Measurements from ENCODE around the gene ADIRF.
"Not testable (repeated sequence)": the region's sequence is repeated elsewhere in the genome, so short reads cannot be mapped to it uniquely, and the experiment has no call there.

Gene ADIRF

GRCh38 chr10:86968271-86968993 is at the start of gene ADIRF:
Gene ADIRF, plus strand, starts transcription at chr10:86968482. Its CDS starts 63 bp downstream, at chr10:86968545.
- peak; percentile 11 for DNase-seq

DNA sequence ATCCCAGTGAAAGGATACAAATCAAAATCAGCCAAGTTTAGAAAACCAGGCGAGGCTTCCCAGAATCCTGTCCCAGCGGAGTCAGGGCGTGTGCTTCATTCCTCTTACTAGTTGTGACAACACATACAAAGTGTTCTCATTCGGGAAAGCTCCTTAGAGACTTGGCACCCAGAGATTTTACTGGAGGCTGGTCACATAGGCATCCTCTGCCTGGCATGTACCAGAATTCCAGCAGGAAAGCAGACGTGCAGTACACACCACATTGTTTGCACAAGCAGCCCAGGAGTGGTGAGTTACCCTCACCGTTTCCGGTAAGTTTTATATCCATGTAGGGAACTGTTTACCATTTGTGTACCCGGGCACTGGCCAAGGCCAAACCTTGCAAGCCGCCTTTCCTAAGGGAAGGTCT is 45.7 kb upstream of the ADIRF start:
- no peak for DNase-seq

DNA sequence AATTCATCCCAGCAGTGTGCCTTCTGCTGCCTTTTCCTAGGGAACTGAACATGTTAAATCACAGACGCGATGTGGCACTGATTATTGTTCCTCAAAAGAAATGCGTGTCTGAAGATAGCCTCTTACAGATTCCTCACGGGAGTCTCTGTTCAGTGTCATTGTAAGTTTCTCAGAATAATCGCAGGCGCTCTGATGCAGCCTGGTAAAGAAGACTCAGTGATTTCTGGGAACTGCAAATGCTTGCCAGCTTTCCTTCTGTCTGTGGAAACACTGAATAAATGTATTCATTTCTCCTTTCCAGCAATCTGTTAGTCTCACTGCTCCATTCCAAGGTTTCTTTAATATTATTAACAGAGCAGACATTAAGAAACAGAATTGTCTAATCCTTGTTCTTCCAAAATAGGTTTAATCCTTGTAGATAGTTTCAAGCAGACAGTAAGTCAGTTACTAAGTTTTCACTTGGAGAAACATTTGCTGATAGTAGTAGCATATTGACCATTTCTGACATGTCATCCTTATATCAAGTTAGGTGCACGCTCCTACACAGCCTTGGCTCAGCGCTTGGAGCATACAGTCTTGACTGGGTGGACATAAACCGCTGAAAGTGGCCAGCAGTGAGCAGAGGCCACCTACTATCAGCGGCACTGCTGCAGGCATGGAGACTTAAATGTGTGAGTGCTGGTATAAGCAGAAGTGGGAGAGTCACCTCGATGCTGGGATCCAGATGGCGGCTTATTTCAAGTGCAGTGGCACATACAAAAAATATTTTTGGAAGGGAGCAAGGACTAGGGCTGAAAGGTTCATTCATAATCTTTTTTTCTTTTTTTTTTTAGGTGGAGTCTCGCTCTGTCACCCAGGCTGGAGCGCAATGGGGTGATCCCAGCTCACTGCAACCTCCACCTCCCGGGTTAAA is 38.6 kb upstream of the ADIRF start:
- no peak for DNase-seq

- no peak for DNase-seq
These were observed 36.4 kb upstream of the ADIRF start for GRCh38 chr10:86931872-86932271.

GRCh38 chr10:86932674-86933073 is 35.6 kb upstream of the ADIRF start:
- no peak for DNase-seq

DNA sequence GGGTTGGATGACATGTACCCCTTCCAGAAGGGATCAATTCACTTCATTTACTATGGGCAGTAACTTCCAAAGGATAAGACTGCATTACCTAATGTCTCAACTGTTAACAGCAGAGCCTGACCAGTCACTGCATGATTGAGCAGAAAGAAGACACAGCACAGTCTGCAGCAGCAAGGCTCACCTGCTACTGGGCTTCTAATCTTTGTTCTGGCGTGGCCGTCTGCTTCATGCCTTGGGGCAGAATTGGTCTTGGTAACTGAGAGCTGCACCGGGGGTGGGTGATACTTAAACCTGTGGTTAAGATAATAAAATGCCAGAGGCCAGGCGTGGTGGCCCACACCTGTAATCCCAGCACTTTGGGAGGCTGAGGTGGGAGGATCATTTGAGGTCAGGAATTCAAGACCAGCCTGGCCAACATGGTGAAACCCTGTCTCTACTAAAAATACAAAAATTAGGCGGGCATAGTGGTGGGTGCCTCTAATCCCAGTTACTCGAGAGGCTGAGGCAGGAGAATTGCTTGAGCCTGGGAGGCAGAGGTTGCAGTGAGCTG is 34.0 kb upstream of the ADIRF start:
- DNase-seq: not testable (repeated sequence)

DNA sequence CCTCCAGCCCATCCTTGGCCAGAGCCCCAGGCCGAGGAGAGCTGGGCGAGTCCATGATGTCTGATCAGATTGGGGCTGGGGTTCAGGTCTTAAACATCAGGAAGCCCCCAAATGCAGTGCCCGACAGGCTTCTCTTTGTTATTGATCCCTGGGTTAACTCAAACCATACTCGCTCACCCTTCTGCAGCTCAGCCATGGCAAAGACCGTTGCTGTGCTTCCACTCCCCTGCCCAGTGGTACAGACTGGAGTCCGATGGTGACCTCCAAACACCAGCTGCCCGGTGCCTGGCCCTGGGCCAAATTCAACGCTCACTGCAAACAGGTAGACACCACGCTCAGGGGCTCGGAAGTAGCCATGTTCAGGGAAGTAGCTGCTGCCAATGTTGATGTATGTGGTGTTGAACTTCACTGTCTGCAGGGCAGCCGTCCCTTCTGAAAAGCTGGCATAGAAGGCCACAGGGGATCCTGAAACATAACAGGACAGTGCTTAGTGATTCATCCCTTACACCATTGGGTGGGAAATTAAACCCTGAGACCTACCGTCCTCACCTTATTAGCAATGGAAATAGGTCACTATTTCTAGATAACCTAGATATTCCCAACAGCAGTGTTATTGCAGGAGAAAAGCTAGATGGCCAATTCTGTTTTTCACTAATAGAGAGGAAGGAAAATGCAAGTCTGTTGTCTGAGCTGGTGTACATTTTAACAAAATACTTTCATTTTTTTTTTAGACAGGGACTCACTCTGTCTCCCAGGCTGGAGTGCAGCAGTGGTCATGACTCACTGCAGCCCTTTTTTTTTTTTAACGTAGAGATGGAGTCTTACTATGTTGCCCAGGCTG is 31.4 kb upstream of the ADIRF start:
- DNase-seq: no peak

DNA sequence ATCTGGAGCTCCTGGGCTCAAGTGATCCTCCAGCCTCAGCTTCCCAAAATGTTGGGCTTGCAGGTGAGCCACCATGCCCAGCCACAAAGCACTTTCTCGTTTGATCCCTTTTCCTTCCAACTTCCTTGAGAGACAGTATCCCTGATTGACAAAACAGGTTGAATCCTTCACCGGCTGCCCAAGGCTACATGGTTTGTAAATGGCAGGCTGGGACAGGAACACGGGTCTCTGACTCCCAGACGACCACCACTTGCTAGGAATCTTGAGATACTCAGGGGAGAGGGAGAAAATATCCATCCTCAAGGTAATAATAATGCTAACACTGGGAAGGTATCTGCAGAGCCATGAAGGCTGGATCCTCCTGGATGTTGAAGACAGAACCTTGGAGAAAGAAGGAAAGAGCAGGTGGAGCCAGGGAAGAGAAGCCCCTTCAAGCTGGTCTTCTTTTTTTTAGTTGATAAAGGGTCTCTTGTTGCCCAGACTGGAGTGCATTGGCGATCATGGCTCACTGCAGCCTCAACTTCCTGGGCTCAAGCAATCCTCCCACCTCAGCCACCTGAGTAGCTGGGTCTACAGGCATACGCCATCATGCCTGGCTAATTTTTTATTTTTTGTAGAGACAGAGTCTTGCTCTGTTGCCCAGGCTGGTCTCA is 30.7 kb upstream of the ADIRF start:
- no peak for DNase-seq

DNA sequence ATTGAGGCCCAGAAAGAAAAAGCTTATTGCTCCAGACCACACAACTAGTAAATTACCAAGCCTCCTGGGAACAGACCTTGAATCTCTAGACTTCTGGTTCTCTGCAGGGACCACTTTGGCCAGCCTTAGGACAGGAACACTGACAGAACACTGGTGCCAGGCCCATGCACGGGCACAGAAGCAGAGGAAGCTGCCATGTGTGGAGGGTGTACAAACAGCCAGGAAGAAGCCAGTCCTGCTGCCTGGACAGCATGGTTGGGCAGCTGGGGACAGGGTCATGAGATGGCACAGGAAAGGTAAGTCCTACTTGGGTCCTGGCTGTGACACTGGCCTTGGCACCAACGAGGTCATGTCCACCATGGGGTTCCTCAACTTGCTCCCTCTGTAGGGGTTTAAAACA is 30.0 kb upstream of the ADIRF start:
- no peak for DNase-seq

- not testable (repeated sequence) for DNase-seq
These were observed 28.2 kb upstream of the ADIRF start for GRCh38 chr10:86940076-86940475.

- no peak for DNase-seq
These were observed 27.6 kb upstream of the ADIRF start for GRCh38 chr10:86940677-86941076.

DNA sequence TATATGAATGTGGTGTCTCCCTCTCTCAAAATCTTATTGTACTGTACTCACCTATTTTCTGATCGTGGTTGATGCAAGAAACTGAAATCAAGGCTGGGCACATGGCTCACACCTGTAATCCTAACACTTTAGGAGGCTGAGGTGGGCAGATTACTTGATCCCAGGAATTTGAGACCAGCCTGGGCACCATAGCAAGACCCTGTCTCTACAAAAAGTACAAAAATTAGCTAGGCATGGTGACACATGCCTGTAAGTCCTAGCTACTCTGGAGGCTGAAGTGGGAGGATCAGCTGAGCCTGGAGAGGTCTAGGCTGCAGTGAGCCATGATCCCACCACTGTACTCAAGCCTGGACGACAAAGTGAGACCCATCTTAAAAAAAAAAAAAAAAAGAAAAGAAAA is 26.9 kb upstream of the ADIRF start:
- no peak for DNase-seq

DNA sequence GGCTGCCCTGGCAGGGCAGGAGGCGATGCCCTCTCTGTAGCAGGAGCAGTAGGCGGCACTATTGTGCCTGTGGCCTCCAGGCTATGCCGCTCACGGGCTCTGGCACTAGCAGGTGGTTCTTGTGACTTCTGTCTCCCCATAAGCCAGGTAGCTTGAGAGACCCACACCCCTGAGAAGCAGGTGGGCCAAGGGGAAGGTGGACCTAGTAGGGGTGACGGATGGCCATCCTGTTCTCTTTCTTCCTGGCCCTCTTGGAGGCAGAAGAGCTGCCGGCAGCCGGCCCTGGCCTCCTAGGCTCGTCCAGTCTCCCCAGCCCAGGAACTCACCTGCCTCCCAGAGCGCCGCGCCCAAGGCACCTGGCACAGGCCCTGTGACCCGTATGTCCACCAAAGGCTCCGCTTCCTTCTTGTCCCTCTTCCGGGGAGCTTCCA is 26.3 kb upstream of the ADIRF start:
- DNase-seq: no peak

GRCh38 chr10:86942441-86943315 is 25.6 kb upstream of the ADIRF start:
- DNase-seq: no peak

DNA sequence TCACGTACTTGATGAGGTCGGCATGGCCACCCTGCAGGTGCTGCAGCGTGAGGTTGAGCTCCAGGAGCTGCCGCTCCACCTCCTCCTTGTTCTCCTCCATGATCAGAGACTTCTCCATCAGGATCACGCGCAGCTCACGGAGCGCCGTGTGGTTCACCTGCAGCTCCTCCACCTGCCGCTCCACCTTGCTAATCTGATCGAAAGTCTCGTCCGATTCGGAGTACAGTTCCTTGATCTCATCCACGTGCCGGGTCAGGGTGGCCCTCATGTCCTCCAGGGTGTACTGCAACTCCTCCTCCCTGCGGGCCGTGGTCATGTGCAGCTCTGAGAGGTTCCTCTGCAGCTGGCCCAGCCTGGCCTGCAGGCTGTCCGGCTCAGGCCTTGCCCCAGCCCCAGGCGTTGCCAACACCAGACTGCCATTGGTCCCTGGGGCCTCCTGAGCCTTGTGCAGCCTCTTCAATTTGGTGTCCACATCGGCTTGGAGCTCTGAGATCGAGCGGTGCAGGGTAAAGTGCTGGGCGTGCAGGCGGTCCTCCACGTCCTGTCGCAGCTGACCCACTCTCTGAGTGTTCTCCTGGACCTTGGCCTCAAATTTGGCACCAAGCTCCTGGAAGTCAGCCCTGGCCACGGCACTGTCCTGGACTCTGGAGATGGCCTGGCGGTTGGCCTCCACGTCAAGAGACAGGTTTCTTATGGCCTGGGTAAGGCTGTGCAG is 24.8 kb upstream of the ADIRF start:
- DNase-seq: no peak

- no peak for DNase-seq
These were observed 24.3 kb upstream of the ADIRF start for GRCh38 chr10:86944031-86944419.

- DNase-seq: no peak
These were observed 23.8 kb upstream of the ADIRF start for GRCh38 chr10:86944471-86944870.

GRCh38 chr10:86944907-86945306 is 23.4 kb upstream of the ADIRF start:
- no peak for DNase-seq

DNA sequence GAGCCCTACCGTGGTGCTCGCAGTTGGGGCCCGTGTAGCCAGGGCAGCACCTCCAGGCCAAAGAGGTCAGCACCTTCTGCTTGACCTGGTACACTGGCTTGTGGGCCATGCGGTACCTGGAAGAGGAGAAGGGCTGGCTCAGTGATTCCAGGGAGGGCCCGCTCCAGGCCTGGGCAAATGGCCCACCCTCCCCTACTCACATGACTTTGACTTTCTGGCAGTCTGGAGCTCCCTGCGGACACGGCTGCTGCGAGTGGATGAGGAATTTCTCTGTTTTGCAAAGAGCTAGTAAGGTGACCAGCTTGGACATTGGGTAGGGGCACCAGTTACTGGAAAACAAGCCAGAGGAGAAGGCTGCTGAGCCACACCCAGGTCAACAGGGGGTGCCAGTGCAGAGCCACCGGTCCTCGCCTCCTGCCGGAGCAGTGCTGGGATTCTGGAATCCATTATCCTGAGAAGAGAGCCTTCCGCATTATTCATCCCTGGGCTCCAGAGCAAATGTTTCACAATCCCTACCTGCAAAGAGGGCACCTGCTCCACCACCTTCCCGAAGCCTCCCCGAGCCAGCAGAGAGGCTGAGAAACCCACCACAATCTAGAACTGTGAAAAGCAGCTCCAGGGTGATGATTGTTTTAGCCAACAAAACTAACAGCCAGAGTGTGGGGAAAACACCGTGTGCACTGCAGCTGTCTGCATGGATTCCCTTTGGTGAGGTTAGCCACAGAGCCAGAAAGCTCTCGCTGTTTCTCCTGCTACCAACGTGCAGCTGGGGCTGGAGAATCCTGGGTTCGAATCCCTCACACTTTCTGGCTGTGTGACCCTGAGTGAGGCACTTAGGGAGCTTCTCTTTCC is 22.7 kb upstream of the ADIRF start:
- no peak for DNase-seq
